H1 (cell line): ENCODE results near the gene LLPH. TPM values are rescaled to one million over a fixed set of nuclear protein-coding genes. Genes with fewer than 3 reads are reported as not detected.

Source experiments
- CTCF ChIA-PET: fragments of 300-600 bp; sonication (Branson Sonifier 250); formaldehyde crosslinking; loops from one replicate; lab custom pipeline; 2021; ENCODE audit not compliant: partially characterized antibody; lab: Charles Lee
- POLR2A ChIA-PET: fragments of 300-600 bp; sonication (Branson Sonifier 250); formaldehyde crosslinking; loops from one replicate; lab custom pipeline; 2021; ENCODE audit warnings: inconsistent platforms; ENCODE audit not compliant: partially characterized antibody; lab: Charles Lee
- DNase-seq, 2 experiments: peaks; one replicate each; pipeline versions ENCODE4 v3.0.0 to v3.0.0-alpha.2; 2010 to 2022; ENCODE audit warnings: low spot score in 2 of 2, low read depth in 1 of 2, mixed read lengths in 1 of 2
- FAIRE-seq: peaks from 2 replicates; lab custom pipeline; 2011; peaks lifted over from hg19 to GRCh38; lab: Jason Lieb, UNC
- H2AFZ ChIP-seq: 2 replicates; pipeline ENCODE4 v1.8.1; 2012; ENCODE audit warnings: low read length, inconsistent platforms
- H2AK5ac ChIP-seq: 2 replicates; pipeline ENCODE4 v1.6.1; 2013; ENCODE audit warnings: low read depth, low read length
- H2BK120ac ChIP-seq: replicated peaks from 2 replicates; pipeline ENCODE3; 2013; ENCODE audit warnings: low read depth, low read length, inconsistent platforms
- H2BK12ac ChIP-seq: 2 replicates; pipeline ENCODE4 v1.6.1; 2013; ENCODE audit warnings: low read depth, low read length
- H2BK15ac ChIP-seq: 2 replicates; pipeline ENCODE4 v1.6.1; 2013; ENCODE audit warnings: low read length
- H2BK20ac ChIP-seq: 2 replicates; pipeline ENCODE4 v1.6.1; 2013; ENCODE audit warnings: low read length
- H2BK5ac ChIP-seq: 2 replicates; pipeline ENCODE4 v1.6.1; 2013; ENCODE audit warnings: low read depth, low read length
- H3K14ac ChIP-seq: 2 replicates; pipeline ENCODE4 v1.6.1; 2013; ENCODE audit warnings: inconsistent platforms; ENCODE audit not compliant: insufficient read length
- H3K18ac ChIP-seq: 2 replicates; pipeline ENCODE4 v1.6.1; 2013; ENCODE audit warnings: low read length; ENCODE audit errors: extremely low read depth
- H3K23ac ChIP-seq: 2 replicates; pipeline ENCODE4 v1.6.1; 2013; ENCODE audit warnings: inconsistent platforms; ENCODE audit not compliant: insufficient read length
- H3K23me2 ChIP-seq: 2 replicates; pipeline ENCODE4 v1.6.1; 2013; ENCODE audit warnings: low read depth, low read length
- H3K27ac ChIP-seq: 2 replicates; pipeline ENCODE4 v1.6.1; 2011; ENCODE audit warnings: low read depth, low read length, inconsistent platforms
- H3K27me3 ChIP-seq, 4 experiments: replicated peaks in 1 of 4; 1 replicate in 1 of 4; 2 replicates in 3 of 4; pipeline versions ENCODE4 v1.6.1 to v1.8.1; 2011 to 2013; ENCODE audit warnings: low read length in 3 of 4, mild to moderate bottlenecking in 3 of 4, inconsistent platforms in 2 of 4, mixed read lengths in 2 of 4, moderate library complexity in 1 of 4; ENCODE audit not compliant: control insufficient read depth in 3 of 4, insufficient read depth in 3 of 4; ENCODE audit errors: extremely low read depth in 1 of 4
- H3K36me3 ChIP-seq, 4 experiments: 2 replicates each; pipeline versions ENCODE4 v1.6.1 to v1.8.1; 2011 to 2013; ENCODE audit warnings: mild to moderate bottlenecking in 4 of 4, low read length in 3 of 4, moderate library complexity in 2 of 4, control low read depth in 1 of 4, inconsistent platforms in 1 of 4; ENCODE audit not compliant: insufficient read depth in 4 of 4, control insufficient read depth in 2 of 4
- H3K4ac ChIP-seq: replicated peaks from 2 replicates; pipeline ENCODE3; 2013; ENCODE audit warnings: low read length, low read depth, mixed read lengths, inconsistent platforms; ENCODE audit not compliant: insufficient read length
- H3K4me1 ChIP-seq, 4 experiments: replicated peaks in 1 of 4; 1 replicate in 1 of 4; 2 replicates in 3 of 4; pipeline versions ENCODE4 v1.6.1 to v1.8.1; 2011 to 2013; ENCODE audit warnings: low read length in 3 of 4, inconsistent platforms in 2 of 4, mixed read lengths in 1 of 4; ENCODE audit not compliant: insufficient read depth in 4 of 4, control insufficient read depth in 3 of 4
- H3K4me2 ChIP-seq, 2 experiments: 2 replicates each; pipeline versions ENCODE4 v1.6.1 to v1.8.1; 2011 to 2013; ENCODE audit warnings: low read depth in 2 of 2, low read length in 2 of 2, control low read depth in 1 of 2, inconsistent platforms in 1 of 2, mild to moderate bottlenecking in 1 of 2; ENCODE audit not compliant: insufficient read depth in 1 of 2
- H3K4me3 ChIP-seq, 4 experiments: fragments of 200-600, 300-600 bp in 1 of 4; sonication (generic), shearing (Covaris generic), sonication (Bioruptor Twin) in 1 of 4; 2 replicates each; pipeline versions ENCODE4 v1.5.1 to v1.8.1; 2011 to 2016; ENCODE audit warnings: low read length in 4 of 4, low read depth in 3 of 4, control low read depth in 2 of 4, inconsistent platforms in 2 of 4, mild to moderate bottlenecking in 2 of 4, mixed read lengths in 1 of 4, moderate library complexity in 1 of 4; ENCODE audit not compliant: insufficient read depth in 2 of 4; ENCODE audit errors: extremely low read depth in 1 of 4
- H3K56ac ChIP-seq: replicated peaks from 2 replicates; pipeline ENCODE3; 2013; ENCODE audit warnings: low read depth, mild to moderate bottlenecking, mixed read lengths, low read length, inconsistent platforms; ENCODE audit not compliant: insufficient read length
- H3K79me1 ChIP-seq: 2 replicates; pipeline ENCODE4 v1.6.1; 2013; ENCODE audit warnings: low read depth, low read length, control low read depth
- H3K79me2 ChIP-seq, 2 experiments: 2 replicates each; pipeline versions ENCODE4 v1.6.1 to v1.8.1; 2012 to 2013; ENCODE audit warnings: low read length in 2 of 2, mild to moderate bottlenecking in 2 of 2, inconsistent platforms in 1 of 2; ENCODE audit not compliant: insufficient read depth in 2 of 2, control insufficient read depth in 1 of 2
- H3K9ac ChIP-seq, 4 experiments: replicated peaks in 1 of 4; 1 replicate in 1 of 4; 2 replicates in 3 of 4; pipeline versions ENCODE4 v1.6.1 to v1.8.1; 2011 to 2013; ENCODE audit warnings: low read depth in 3 of 4, low read length in 3 of 4, control low read depth in 2 of 4, mild to moderate bottlenecking in 2 of 4, moderate library complexity in 2 of 4, inconsistent platforms in 1 of 4; ENCODE audit errors: extremely low read depth in 1 of 4
- H3K9me3 ChIP-seq, 2 experiments: 2 replicates each; pipeline versions ENCODE4 v1.6.1 to v1.8.1; 2012 to 2013; ENCODE audit warnings: mild to moderate bottlenecking in 2 of 2, moderate library complexity in 2 of 2, control low read depth in 1 of 2, inconsistent platforms in 1 of 2, low read depth in 1 of 2, low read length in 1 of 2, mixed read lengths in 1 of 2; ENCODE audit not compliant: insufficient read depth in 2 of 2
- H4K20me1 ChIP-seq, 2 experiments: replicated peaks in 1 of 2; 2 replicates each; pipeline versions ENCODE3 to v1.8.1; 2011 to 2013; ENCODE audit warnings: inconsistent platforms in 2 of 2, low read length in 2 of 2, mild to moderate bottlenecking in 1 of 2; ENCODE audit not compliant: insufficient read depth in 2 of 2, control insufficient read depth in 1 of 2
- H4K5ac ChIP-seq: 2 replicates; pipeline ENCODE4 v1.6.1; 2013; ENCODE audit warnings: low read length, low read depth, mixed read lengths, inconsistent platforms; ENCODE audit not compliant: insufficient read length
- H4K8ac ChIP-seq: 2 replicates; pipeline ENCODE4 v1.8.0; 2013; ENCODE audit warnings: mild to moderate bottlenecking, moderate library complexity, low read length, inconsistent platforms; ENCODE audit not compliant: insufficient read depth; ENCODE audit errors: extremely low read depth
- H4K91ac ChIP-seq: replicated peaks from 2 replicates; pipeline ENCODE3; 2013; ENCODE audit warnings: low read length, mixed read lengths, inconsistent platforms; ENCODE audit not compliant: insufficient read length
- GABPA ChIP-seq: IDR thresholded peaks from 2 replicates; pipeline ENCODE4 v1.6.1; 2011; ENCODE audit warnings: mild to moderate bottlenecking, low read length, moderate library complexity, borderline replicate concordance; ENCODE audit not compliant: insufficient read depth
- MAX ChIP-seq: IDR thresholded peaks from 2 replicates; pipeline ENCODE4 v1.6.1; 2012; ENCODE audit warnings: inconsistent platforms
- POU5F1 ChIP-seq: IDR thresholded peaks from 2 replicates; pipeline ENCODE4 v1.6.1; 2011; ENCODE audit warnings: low read depth, mild to moderate bottlenecking, low read length, moderate library complexity
- SP4 ChIP-seq: IDR thresholded peaks from 2 replicates; pipeline ENCODE4 v1.6.1; 2012; ENCODE audit warnings: low read length, inconsistent platforms
- WGBS, 2 experiments: shearing (Covaris generic) in 1 of 2; methylation state at CpG; one replicate each; pipeline versions ENCODE4 v1.1.6 to v1.1.7; 2013 to 2015; ENCODE audit warnings: low lambda C conversion rate in 2 of 2, mixed read lengths in 2 of 2, inconsistent platforms in 1 of 2, low coverage in 1 of 2, missing lambda C conversion rate in 1 of 2; ENCODE audit not compliant: insufficient replicate concordance in 2 of 2, insufficient coverage in 1 of 2, insufficient read length in 1 of 2; ENCODE audit errors: extremely low coverage in 1 of 2, missing lambda C conversion rate in 1 of 2; 5-methylcytosine and 5-hydroxymethylcytosine counted together
- polyA plus RNA-seq, 7 experiments: library from polyadenylated mRNA; depleted of rRNA in 3 of 7; stranded (reverse) in 5 of 7; unstranded in 2 of 7; fragments of >200 nt in 5 of 7; fragments of 200-250 nt in 2 of 7; gene quantifications; 1 replicate in 5 of 7; 2 replicates in 1 of 7; 4 replicates in 1 of 7; pipeline versions ENCODE4 v1.2.1 to v1.2.3, GENCODE V29; 2011 to 2013; ENCODE audit warnings: missing spikeins in 2 of 7, mixed read lengths in 2 of 7
- total RNA-seq: library from RNA; stranded (reverse); fragmentation: NEBNext Ultra II Directional; extraction: Animal tissue kit (Norgen Biotek cat#: 25700); gene quantifications from 2 replicates; pipeline ENCODE4 v1.2.1, GENCODE V29; 2021

Gene LLPH
- total and polyA plus RNA-seq, 2 of the 8 experiments (the other 6 are each of a cell fraction or from before 2014, with no cell fraction given), result 2.3 to 31.3 TPM

- Histone ChIP-seq H3K23ac (no peak overlapping the region), H3K4me3 (no peak overlapping the region), H3K79me1 (no peaks in the 10 kb centered on the region), H3K9ac (no peak overlapping the region), H3K4ac (no peak overlapping the region), H2AFZ (no peak overlapping the region), H3K9me3 (no peaks in the 10 kb centered on the region), H4K91ac (no peak overlapping the region), H2BK15ac (no peak overlapping the region), H4K20me1 (no peaks in the 10 kb centered on the region), H3K18ac (no peak overlapping the region), H3K56ac (no peak overlapping the region), H3K79me2 (no peaks in the 10 kb centered on the region), H3K36me3 (no peaks in the 10 kb centered on the region), H2BK120ac (no peak overlapping the region), H3K4me1 (peaks cover 0 to 7% (median 0%) of the 10 kb centered on the region in 4 experiments; a peak in 1 of 7 replicates), H3K27ac (no peak overlapping the region), H3K4me2 (no peak overlapping the region), H2BK20ac (no peak overlapping the region), H3K14ac (no peak overlapping the region), H2BK5ac (no peak overlapping the region), H2BK12ac (no peak overlapping the region), H2AK5ac (no peak overlapping the region), H3K23me2 (no peaks in the 10 kb centered on the region), H4K8ac (no peak overlapping the region), H3K27me3 (no peaks in the 10 kb centered on the region), H4K5ac (no peak overlapping the region)
- TF ChIP-seq SP4, result no peak
- TF ChIP-seq MAX, result no peak
- no peak for TF ChIP-seq GABPA
- TF ChIP-seq POU5F1, result no peak
- FAIRE-seq (no peak), DNase-seq (no peak)
- ChIA-PET CTCF (interaction anchor here (1.2 kb wide), 1 partner anchor 11 kb away, joined by 4 read pairs; no protein-coding TSS in a partner anchor), POLR2A (interaction anchor here (1.1 kb wide), 1 partner anchor 44 kb away, joined by 3 read pairs; no protein-coding TSS in a partner anchor)
- 82% methylated on average over 3 of the region's 3 CpGs; no CpG with 5 or more reads in 1 of the 2 experiments for whole genome bisulfite sequencing, 2 experiments
These were observed 63.5 kb downstream of the LLPH start for GRCh38 chr12:66066929-66067523.
